H1 (cell line): ENCODE measurements around the gene BTBD7.

Experiments used
- BRCA1 ChIP-seq: IDR thresholded peaks from 2 replicates; pipeline ENCODE4 v1.6.1; 2012; ENCODE audit warnings: low read depth, low read length, improper control_type of control experiment
- EGR1 ChIP-seq: IDR thresholded peaks from 2 replicates; pipeline ENCODE4 v1.6.1; 2011; ENCODE audit warnings: low read depth, low read length, borderline replicate concordance
- EP300 ChIP-seq, 2 experiments: IDR thresholded peaks; 1 replicate in 1 of 2; 2 replicates in 1 of 2; pipeline ENCODE4 v1.6.1; 2011 to 2012; ENCODE audit warnings: low read depth in 2 of 2, low read length in 2 of 2, mild to moderate bottlenecking in 2 of 2, borderline replicate concordance in 1 of 2, inconsistent platforms in 1 of 2, moderate library complexity in 1 of 2
- EZH2 ChIP-seq: fragments of 200-600 bp; sonication (generic); IDR thresholded peaks from 2 replicates; pipeline ENCODE4 v1.7.1; 2012; ENCODE audit warnings: low read depth, mild to moderate bottlenecking, moderate library complexity, low read length, inconsistent platforms; ENCODE audit not compliant: severe bottlenecking
- MAFK ChIP-seq: IDR thresholded peaks from 2 replicates; pipeline ENCODE4 v1.6.1; 2012; ENCODE audit warnings: low read depth, mild to moderate bottlenecking, improper control_type of control experiment, low read length
- NANOG ChIP-seq: IDR thresholded peaks from 2 replicates; pipeline ENCODE4 v1.6.1; 2011; ENCODE audit warnings: low read length, low read depth, mild to moderate bottlenecking, inconsistent platforms; ENCODE audit not compliant: insufficient read depth, poor library complexity, severe bottlenecking
- POLR2A ChIP-seq, 2 experiments: IDR thresholded peaks; 1 replicate in 1 of 2; 2 replicates in 1 of 2; pipeline ENCODE4 v1.6.1; 2011; ENCODE audit warnings: low read depth in 2 of 2, low read length in 2 of 2, mild to moderate bottlenecking in 2 of 2; ENCODE audit errors: control extremely low read depth in 1 of 2
- POLR2AphosphoS5 ChIP-seq: IDR thresholded peaks from 2 replicates; pipeline ENCODE4 v1.6.1; 2011; ENCODE audit warnings: low read depth, low read length
- RAD21 ChIP-seq, 2 experiments: IDR thresholded peaks in 1 of 2; conservative IDR thresholded peaks in 1 of 2; 2 replicates each; pipeline ENCODE4 v1.6.1; 2011; ENCODE audit warnings: low read depth in 2 of 2, low read length in 2 of 2, improper control_type of control experiment in 1 of 2, inconsistent platforms in 1 of 2, mild to moderate bottlenecking in 1 of 2, moderate library complexity in 1 of 2
- TBP ChIP-seq: IDR thresholded peaks from 2 replicates; pipeline ENCODE4 v1.6.1; 2011; ENCODE audit warnings: low read depth, low read length, improper control_type of control experiment
- TF ChIP-seq, protein P1 (sequence below), 3 experiments: IDR thresholded peaks; 1 replicate in 2 of 3; 2 replicates in 1 of 3; pipeline versions ENCODE4 v1.5.1 to v1.6.1; 2011; ENCODE audit warnings: low read length in 3 of 3, mild to moderate bottlenecking in 3 of 3, inconsistent platforms in 2 of 3, low read depth in 1 of 3, moderate library complexity in 1 of 3; ENCODE audit not compliant: insufficient read depth in 1 of 3; ENCODE audit errors: control extremely low read depth in 1 of 3

DNA sequence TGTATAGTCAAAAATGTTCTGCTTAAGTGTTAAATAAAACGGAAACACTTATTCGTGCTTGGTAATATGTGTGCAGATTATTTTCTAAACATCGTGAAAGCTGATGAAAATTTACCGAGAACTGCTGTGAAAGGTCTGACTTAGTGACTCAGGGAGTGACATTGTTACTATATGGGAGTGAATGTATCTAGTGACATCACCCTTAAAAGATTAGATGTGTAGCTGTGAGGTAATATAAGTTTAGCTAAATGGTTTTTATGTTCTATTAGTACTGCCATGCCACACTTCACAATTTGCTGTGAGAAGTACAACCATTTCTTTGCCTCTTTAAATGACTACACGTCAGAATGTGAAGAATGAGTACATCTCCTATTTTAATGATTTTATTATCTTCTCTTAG, 15.5 kb upstream of the BTBD7 start:
- no peak for TF ChIP-seq EGR1
- no peak for TF ChIP-seq POLR2A (IDR thresholded peaks at IDR 0.05; ENCODE audit: control extremely low read depth in 1 of 2, low read depth in 2 of 2, low read length in 2 of 2)
- TF ChIP-seq, protein P1, sequence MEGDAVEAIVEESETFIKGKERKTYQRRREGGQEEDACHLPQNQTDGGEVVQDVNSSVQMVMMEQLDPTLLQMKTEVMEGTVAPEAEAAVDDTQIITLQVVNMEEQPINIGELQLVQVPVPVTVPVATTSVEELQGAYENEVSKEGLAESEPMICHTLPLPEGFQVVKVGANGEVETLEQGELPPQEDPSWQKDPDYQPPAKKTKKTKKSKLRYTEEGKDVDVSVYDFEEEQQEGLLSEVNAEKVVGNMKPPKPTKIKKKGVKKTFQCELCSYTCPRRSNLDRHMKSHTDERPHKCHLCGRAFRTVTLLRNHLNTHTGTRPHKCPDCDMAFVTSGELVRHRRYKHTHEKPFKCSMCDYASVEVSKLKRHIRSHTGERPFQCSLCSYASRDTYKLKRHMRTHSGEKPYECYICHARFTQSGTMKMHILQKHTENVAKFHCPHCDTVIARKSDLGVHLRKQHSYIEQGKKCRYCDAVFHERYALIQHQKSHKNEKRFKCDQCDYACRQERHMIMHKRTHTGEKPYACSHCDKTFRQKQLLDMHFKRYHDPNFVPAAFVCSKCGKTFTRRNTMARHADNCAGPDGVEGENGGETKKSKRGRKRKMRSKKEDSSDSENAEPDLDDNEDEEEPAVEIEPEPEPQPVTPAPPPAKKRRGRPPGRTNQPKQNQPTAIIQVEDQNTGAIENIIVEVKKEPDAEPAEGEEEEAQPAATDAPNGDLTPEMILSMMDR (IDR thresholded peaks at IDR 0.05; ENCODE audit: control extremely low read depth in 1 of 3, insufficient read depth in 1 of 3, low read depth in 1 of 3, low read length in 3 of 3), result no peak
- TF ChIP-seq RAD21 (IDR thresholded peaks at IDR 0.05 in 1 of 2, conservative IDR thresholded peaks at IDR 0.05 in 1 of 2; ENCODE audit: low read depth in 2 of 2, low read length in 2 of 2), result no peak
- TF ChIP-seq EZH2, result no peak
- no peak for TF ChIP-seq EP300 (IDR thresholded peaks at IDR 0.05; ENCODE audit: borderline replicate concordance in 1 of 2, low read depth in 2 of 2, low read length in 2 of 2)
- no peak for TF ChIP-seq MAFK
- no peak for TF ChIP-seq NANOG
- no peak for TF ChIP-seq POLR2AphosphoS5
- TF ChIP-seq BRCA1, result no peak
- no peak for TF ChIP-seq TBP
